ENCODE measurements around the gene TUBB6.
A peak's percentile ranks its signal among the peaks of the same experiment; 100 is the strongest.

The TUBB6 gene

GRCh38 chr18:12315490-12315889 is 7.4 kb downstream of the TUBB6 start:
- no peak for DNase-seq

- no peak for DNase-seq
Observed at GRCh38 chr18:12315911-12316310, 7.9 kb downstream of the TUBB6 start.

GRCh38 chr18:12317664-12318333 is 9.8 kb downstream of the TUBB6 start:
- no peak for DNase-seq

- DNase-seq: peak in 1 of 14 donors; percentile 21
Observed at GRCh38 chr18:12318334-12318697, 10.3 kb downstream of the TUBB6 start.

- DNase-seq: no peak
Observed at GRCh38 chr18:12318857-12319256, 10.8 kb downstream of the TUBB6 start.

- no peak for DNase-seq
Observed at GRCh38 chr18:12321333-12321732, 13.3 kb downstream of the TUBB6 start.

GRCh38 chr18:12324991-12325725 is 17.1 kb downstream of the TUBB6 start:
- DNase-seq: no peak

GRCh38 chr18:12325726-12326245 is 17.7 kb downstream of the TUBB6 start:
- DNase-seq: no peak

GRCh38 chr18:12326711-12327460 is 18.8 kb downstream of the TUBB6 start:
- no peak for DNase-seq

GRCh38 chr18:12327510-12328178 is 19.6 kb downstream of the TUBB6 start:
- DNase-seq: peak in 3 of 14 donors; percentile 24 to 43 (median 34)

GRCh38 chr18:12328179-12328823 is 20.3 kb downstream of the TUBB6 start:
- no peak for DNase-seq

GRCh38 chr18:12329125-12329698 is 21.2 kb downstream of the TUBB6 start:
- no peak for DNase-seq

- no peak for DNase-seq
Observed at GRCh38 chr18:12330766-12331165, 22.7 kb downstream of the TUBB6 start.

- no peak for DNase-seq
Observed at GRCh38 chr18:12333506-12334290, 25.7 kb downstream of the TUBB6 start.

- DNase-seq: no peak
Observed at GRCh38 chr18:12334366-12334808, 26.3 kb downstream of the TUBB6 start.

GRCh38 chr18:12334863-12335262 is 26.8 kb downstream of the TUBB6 start:
- no peak for DNase-seq

GRCh38 chr18:12335503-12335902 is 27.5 kb downstream of the TUBB6 start:
- no peak for DNase-seq

GRCh38 chr18:12336171-12336613 is 28.2 kb downstream of the TUBB6 start:
- no peak for DNase-seq

GRCh38 chr18:12336887-12337286 is 28.8 kb downstream of the TUBB6 start:
- no peak for DNase-seq

GRCh38 chr18:12338382-12338781 is 30.3 kb downstream of the TUBB6 start:
- DNase-seq: no peak

All from C1 segment of cervical spinal cord (tissue), 14 donors.